ENCODE results near the gene EPSTI1. TPM values are rescaled to one million over a fixed set of nuclear protein-coding genes. Genes with fewer than 3 reads are reported as not detected.
A peak's percentile ranks its signal among the peaks of the same experiment; 100 is the strongest.

The EPSTI1 gene
- total and polyA plus RNA-seq, 7 donors, result 0.82 to 2.6 (median 1.4) TPM

DNA sequence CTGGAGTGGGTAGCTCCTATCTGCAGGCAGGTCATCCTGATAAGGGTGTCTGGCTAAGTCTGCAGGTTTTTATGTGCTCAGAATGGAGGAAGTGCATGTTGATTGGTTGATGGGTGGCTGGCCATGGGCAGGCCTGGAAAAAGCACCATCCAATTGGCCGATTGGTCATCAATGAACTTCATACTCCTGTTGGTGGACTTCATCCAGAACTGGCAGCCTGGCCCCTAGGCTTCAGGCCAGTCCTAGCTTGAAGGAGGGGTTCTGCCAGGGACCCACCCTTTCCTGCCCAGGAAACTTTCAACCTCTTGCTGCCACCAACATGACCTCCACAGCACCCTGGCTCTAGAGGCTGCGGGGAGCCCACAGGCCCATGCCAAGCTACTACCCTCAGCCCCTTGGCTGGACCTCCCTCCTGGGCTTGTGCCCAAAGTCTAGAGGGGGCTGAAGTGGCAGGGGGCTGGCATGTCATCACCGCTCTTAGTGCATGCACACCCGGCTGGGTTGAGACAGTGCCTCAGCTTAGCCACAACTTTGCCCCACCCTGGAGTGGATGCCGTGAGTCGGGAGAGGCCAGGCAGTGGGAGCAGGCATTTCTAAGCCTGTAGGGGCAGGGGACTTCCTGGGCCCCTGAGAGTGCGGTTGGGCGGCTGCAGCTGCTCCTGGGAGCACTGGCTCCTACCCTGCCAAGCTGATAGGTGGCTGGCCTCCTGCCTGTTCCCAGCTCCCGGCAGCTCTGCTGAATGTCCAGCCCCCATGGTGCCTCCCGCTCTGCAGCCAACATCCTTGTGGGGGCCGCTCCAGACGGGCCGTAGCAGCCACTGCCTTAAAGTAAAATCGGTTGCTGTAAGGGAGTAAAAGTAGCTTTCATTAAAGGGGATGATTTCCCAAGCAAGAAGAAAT, 44.6 kb upstream of the EPSTI1 start:
- TF ChIP-seq, protein P1, sequence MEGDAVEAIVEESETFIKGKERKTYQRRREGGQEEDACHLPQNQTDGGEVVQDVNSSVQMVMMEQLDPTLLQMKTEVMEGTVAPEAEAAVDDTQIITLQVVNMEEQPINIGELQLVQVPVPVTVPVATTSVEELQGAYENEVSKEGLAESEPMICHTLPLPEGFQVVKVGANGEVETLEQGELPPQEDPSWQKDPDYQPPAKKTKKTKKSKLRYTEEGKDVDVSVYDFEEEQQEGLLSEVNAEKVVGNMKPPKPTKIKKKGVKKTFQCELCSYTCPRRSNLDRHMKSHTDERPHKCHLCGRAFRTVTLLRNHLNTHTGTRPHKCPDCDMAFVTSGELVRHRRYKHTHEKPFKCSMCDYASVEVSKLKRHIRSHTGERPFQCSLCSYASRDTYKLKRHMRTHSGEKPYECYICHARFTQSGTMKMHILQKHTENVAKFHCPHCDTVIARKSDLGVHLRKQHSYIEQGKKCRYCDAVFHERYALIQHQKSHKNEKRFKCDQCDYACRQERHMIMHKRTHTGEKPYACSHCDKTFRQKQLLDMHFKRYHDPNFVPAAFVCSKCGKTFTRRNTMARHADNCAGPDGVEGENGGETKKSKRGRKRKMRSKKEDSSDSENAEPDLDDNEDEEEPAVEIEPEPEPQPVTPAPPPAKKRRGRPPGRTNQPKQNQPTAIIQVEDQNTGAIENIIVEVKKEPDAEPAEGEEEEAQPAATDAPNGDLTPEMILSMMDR (IDR thresholded peaks at IDR 0.05), result no peak
- H3K9me3 ChIP-seq, result no peaks in the 10 kb centered on the region
- ATAC-seq (peak in 2 of 4 donors; percentile 38 to 58), DNase-seq (no peak)
- intact Hi-C loops (cut with DNase I), result no loop called here
- peaks cover 3% of the 10 kb centered on the region for H3K4me1 ChIP-seq
- H3K36me3 ChIP-seq (ENCODE audit: insufficient read depth in 1 of 2, low read depth in 1 of 2), result no peaks in the 10 kb centered on the region
- H3K27ac ChIP-seq, result no peak overlapping the region
- no peaks in the 10 kb centered on the region for H3K27me3 ChIP-seq (ENCODE audit: insufficient read depth in 3 of 3, low read length in 2 of 3)
- 60 to 78% (median 60%) methylated on average over 14 of the region's 14 CpGs for WGBS, 3 donors
- H3K4me3 ChIP-seq, result no peak overlapping the region

DNA sequence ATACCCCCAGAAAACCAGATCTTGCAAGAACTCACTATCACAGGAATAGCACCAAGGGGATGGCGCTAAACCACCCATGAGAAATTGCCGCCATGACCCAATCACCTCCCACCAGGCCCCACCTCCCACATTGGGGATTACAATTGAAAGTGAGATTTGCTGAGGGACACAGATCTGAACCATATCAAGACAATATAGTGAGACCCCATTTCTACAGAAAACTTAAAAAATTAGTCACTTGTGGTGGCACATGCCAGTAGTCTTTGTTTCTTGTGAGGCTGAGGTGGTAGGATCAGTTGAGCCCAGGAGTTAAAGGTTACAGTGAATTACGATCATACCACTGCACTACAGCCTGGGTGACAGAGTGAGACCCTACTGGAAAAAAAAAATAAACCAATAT, 41.0 kb upstream of the EPSTI1 start:
- H3K36me3 ChIP-seq (ENCODE audit: insufficient read depth in 1 of 2, low read depth in 1 of 2), result peaks cover 0 to 5% of the 10 kb centered on the region in 2 donors
- H3K27me3 ChIP-seq (ENCODE audit: insufficient read depth in 3 of 3, low read length in 2 of 3), result no peaks in the 10 kb centered on the region
- no peak for DNase-seq
- H3K27ac ChIP-seq, result no peak overlapping the region
- 98 to 99% (median 99%) methylated on average over 3 of the region's 3 CpGs for WGBS, 3 donors
- H3K9me3 ChIP-seq, result no peaks in the 10 kb centered on the region
- no peak for ATAC-seq
- no peak overlapping the region for H3K4me3 ChIP-seq
- intact Hi-C loops (cut with DNase I), result no loop called here
- H3K4me1 ChIP-seq, result peaks cover 3% of the 10 kb centered on the region
- TF ChIP-seq, protein P1 (IDR thresholded peaks at IDR 0.05), result no peak

DNA sequence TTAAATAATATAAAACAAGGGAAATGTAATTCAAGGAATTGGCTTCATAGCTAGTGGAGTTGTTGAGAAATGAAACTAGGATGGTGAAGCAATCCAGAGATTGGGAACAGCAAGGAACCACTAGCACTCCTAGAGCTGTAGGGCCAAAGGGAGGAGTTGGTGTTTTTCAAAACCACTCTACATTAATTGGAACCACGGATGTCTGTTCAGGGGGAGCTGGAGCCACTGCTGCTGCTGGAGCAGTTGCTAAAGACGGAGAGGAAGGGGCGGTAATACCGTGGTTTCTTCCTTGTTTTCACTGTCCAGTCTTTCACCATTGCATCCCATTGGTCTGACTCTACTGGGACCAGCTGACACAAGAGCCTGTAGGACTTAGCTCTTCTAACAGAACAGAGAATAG, 39.8 kb upstream of the EPSTI1 start:
- Histone ChIP-seq H3K4me1 (peaks cover under 1% of the 10 kb centered on the region), H3K27me3 (ENCODE audit: insufficient read depth in 3 of 3, low read length in 2 of 3) (no peaks in the 10 kb centered on the region), H3K4me3 (no peak overlapping the region), H3K36me3 (ENCODE audit: insufficient read depth in 1 of 2, low read depth in 1 of 2) (peaks cover 0 to 11% of the 10 kb centered on the region in 2 donors), H3K9me3 (no peaks in the 10 kb centered on the region), H3K27ac (no peak overlapping the region)
- TF ChIP-seq, protein P1 (IDR thresholded peaks at IDR 0.05), result no peak
- intact Hi-C loops (cut with DNase I), result no loop called here
- DNase-seq (no peak), ATAC-seq (no peak)
- 91 to 99% (median 95%) methylated on average over 4 of the region's 4 CpGs for WGBS, 3 donors

DNA sequence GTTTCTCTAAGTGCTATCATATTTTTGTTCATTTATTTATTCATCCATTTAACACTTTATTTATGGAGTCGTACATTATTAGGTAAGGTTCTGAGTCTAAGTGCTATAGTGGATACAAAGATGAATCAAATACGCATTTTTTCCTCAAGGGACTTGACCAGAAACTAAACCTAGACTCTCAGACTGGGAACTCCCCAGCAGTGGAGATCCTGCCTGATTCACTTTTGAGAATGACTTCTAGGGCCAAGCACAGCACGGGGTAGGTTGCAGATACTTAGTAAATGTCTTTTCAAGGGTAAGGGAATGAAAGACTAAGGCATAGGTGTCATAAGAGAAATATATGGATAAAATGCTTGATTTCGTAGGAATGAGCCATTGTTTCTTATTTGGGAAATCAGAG, 38.5 kb upstream of the EPSTI1 start:
- intact Hi-C loops (cut with DNase I), result no loop called here
- Histone ChIP-seq H3K4me3 (no peak overlapping the region), H3K27me3 (ENCODE audit: insufficient read depth in 3 of 3, low read length in 2 of 3) (no peaks in the 10 kb centered on the region), H3K4me1 (no peaks in the 10 kb centered on the region), H3K9me3 (no peaks in the 10 kb centered on the region), H3K36me3 (ENCODE audit: insufficient read depth in 1 of 2, low read depth in 1 of 2) (peaks cover 0 to 11% of the 10 kb centered on the region in 2 donors), H3K27ac (no peak overlapping the region)
- DNase-seq (no peak), ATAC-seq (no peak)
- WGBS, 3 donors, result 90 to 96% (median 93%) methylated on average over 4 of the region's 4 CpGs
- TF ChIP-seq, protein P1 (IDR thresholded peaks at IDR 0.05), result no peak

Measured in psoas muscle (tissue), 8 donors.